ENCODE measurements around the gene NMRAL1.

NMRAL1 gene

DNA sequence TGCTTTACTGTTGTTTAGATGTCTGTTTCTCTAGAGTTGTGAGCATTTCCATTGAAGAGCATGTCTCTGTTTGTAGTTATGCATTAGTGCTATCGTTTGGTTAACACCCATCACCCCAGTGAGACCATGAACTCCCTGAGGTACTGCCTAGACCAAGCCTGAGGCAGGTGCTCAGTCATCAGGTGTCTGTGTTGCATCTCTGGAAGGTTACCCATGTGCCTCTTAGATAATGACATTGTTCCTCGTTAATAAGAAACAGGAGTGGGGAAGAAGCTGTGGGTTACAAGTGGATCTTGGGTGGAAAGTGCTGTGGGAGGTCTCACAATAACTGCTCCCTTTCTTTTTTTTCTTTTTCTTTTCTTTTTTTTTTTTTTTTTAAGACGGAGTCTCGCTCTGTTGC lies 30.4 kb downstream of the NMRAL1 start:
- POLR2A ChIA-PET: no interaction called here
- CTCF ChIA-PET: interaction anchor here (1.8 kb wide), 1 partner anchor 40 kb away, joined by 7 read pairs; no protein-coding TSS in a partner anchor
- H3K4me1 ChIP-seq (ENCODE audit: control insufficient read depth, insufficient read depth, low read length): no peaks in the 10 kb centered on the region
- H3K9me3 ChIP-seq (ENCODE audit: control insufficient read depth, insufficient read depth, low read depth, low read length): no peaks in the 10 kb centered on the region
- H3K4me3 ChIP-seq (ENCODE audit: low read depth, low read length): no peak overlapping the region
- TF ChIP-seq KLF17 (tag by site-specific recombination; IDR thresholded peaks at IDR 0.05) (no peak), ZNF660 (tag by site-specific recombination; IDR thresholded peaks at IDR 0.05) (no peak), ZNF2 (tag by site-specific recombination; IDR thresholded peaks at IDR 0.05) (no peak), ZNF302 (tag by site-specific recombination; IDR thresholded peaks at IDR 0.05; ENCODE audit: low read depth) (no peak), GLI2 (tag by site-specific recombination; IDR thresholded peaks at IDR 0.05; ENCODE audit: borderline replicate concordance, low read depth) (no peak), ZSCAN23 (tag by site-specific recombination; IDR thresholded peaks at IDR 0.05) (no peak)
- TF ChIP-seq, protein P1, sequence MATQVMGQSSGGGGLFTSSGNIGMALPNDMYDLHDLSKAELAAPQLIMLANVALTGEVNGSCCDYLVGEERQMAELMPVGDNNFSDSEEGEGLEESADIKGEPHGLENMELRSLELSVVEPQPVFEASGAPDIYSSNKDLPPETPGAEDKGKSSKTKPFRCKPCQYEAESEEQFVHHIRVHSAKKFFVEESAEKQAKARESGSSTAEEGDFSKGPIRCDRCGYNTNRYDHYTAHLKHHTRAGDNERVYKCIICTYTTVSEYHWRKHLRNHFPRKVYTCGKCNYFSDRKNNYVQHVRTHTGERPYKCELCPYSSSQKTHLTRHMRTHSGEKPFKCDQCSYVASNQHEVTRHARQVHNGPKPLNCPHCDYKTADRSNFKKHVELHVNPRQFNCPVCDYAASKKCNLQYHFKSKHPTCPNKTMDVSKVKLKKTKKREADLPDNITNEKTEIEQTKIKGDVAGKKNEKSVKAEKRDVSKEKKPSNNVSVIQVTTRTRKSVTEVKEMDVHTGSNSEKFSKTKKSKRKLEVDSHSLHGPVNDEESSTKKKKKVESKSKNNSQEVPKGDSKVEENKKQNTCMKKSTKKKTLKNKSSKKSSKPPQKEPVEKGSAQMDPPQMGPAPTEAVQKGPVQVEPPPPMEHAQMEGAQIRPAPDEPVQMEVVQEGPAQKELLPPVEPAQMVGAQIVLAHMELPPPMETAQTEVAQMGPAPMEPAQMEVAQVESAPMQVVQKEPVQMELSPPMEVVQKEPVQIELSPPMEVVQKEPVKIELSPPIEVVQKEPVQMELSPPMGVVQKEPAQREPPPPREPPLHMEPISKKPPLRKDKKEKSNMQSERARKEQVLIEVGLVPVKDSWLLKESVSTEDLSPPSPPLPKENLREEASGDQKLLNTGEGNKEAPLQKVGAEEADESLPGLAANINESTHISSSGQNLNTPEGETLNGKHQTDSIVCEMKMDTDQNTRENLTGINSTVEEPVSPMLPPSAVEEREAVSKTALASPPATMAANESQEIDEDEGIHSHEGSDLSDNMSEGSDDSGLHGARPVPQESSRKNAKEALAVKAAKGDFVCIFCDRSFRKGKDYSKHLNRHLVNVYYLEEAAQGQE (tag by site-specific recombination; IDR thresholded peaks at IDR 0.05): no peak
- H3K36me3 ChIP-seq (ENCODE audit: control insufficient read depth in 2 of 2, insufficient read depth in 1 of 2, low read length in 2 of 2): peaks cover 39 to 90% of the 10 kb centered on the region in 2 experiments; a peak in 2 of 3 replicates
- no peak overlapping the region for H3K27ac ChIP-seq (ENCODE audit: extremely low read depth, low read depth, low read length)

- no peaks in the 10 kb centered on the region for H3K9me3 ChIP-seq (ENCODE audit: control insufficient read depth, insufficient read depth, low read depth, low read length)
- ChIA-PET POLR2A (no interaction called here), CTCF (interaction anchor here (1.8 kb wide), 1 partner anchor 39 kb away, joined by 7 read pairs; no protein-coding TSS in a partner anchor)
- no peak overlapping the region for H3K4me3 ChIP-seq (ENCODE audit: low read depth, low read length)
- no peaks in the 10 kb centered on the region for H3K4me1 ChIP-seq (ENCODE audit: control insufficient read depth, insufficient read depth, low read length)
- H3K36me3 ChIP-seq (ENCODE audit: control insufficient read depth in 2 of 2, insufficient read depth in 1 of 2, low read length in 2 of 2): peaks cover 40 to 88% of the 10 kb centered on the region in 2 experiments
- TF ChIP-seq KLF10 (tag by site-specific recombination; IDR thresholded peaks at IDR 0.05) (no peak), ZEB2 (tag by site-specific recombination; IDR thresholded peaks at IDR 0.05) (no peak)
- TF ChIP-seq, protein P2, sequence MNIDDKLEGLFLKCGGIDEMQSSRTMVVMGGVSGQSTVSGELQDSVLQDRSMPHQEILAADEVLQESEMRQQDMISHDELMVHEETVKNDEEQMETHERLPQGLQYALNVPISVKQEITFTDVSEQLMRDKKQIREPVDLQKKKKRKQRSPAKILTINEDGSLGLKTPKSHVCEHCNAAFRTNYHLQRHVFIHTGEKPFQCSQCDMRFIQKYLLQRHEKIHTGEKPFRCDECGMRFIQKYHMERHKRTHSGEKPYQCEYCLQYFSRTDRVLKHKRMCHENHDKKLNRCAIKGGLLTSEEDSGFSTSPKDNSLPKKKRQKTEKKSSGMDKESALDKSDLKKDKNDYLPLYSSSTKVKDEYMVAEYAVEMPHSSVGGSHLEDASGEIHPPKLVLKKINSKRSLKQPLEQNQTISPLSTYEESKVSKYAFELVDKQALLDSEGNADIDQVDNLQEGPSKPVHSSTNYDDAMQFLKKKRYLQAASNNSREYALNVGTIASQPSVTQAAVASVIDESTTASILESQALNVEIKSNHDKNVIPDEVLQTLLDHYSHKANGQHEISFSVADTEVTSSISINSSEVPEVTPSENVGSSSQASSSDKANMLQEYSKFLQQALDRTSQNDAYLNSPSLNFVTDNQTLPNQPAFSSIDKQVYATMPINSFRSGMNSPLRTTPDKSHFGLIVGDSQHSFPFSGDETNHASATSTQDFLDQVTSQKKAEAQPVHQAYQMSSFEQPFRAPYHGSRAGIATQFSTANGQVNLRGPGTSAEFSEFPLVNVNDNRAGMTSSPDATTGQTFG (tag by site-specific recombination; IDR thresholded peaks at IDR 0.05; ENCODE audit: borderline replicate concordance): no peak
- H3K27ac ChIP-seq (ENCODE audit: extremely low read depth, low read depth, low read length): no peak overlapping the region
These were observed 31.2 kb downstream of the NMRAL1 start for GRCh38 chr16:4443271-4443670.

DNA sequence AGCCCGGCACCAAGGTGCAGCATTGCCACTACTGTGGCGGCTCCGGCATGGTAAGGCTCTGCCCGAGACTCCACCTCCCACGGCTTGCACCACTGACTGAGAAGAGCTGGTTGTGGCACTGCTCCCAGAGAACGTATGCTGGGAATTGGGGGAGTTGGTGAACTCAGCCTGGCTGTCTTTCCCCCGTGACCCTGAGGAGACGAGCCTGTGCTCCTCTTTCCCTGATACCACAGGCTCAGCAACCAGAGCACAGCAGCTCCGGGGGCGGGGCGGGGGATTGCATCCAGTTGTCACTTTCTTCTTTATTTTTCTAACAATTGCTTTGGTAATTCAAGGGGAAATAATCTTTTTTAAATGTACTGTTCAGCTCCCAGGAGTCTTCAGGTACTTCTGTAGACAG lies 32.1 kb downstream of the NMRAL1 start:
- no peaks in the 10 kb centered on the region for H3K4me1 ChIP-seq (ENCODE audit: control insufficient read depth, insufficient read depth, low read length)
- peaks cover 43 to 90% of the 10 kb centered on the region in 2 experiments for H3K36me3 ChIP-seq (ENCODE audit: control insufficient read depth in 2 of 2, insufficient read depth in 1 of 2, low read length in 2 of 2)
- H3K4me3 ChIP-seq (ENCODE audit: low read depth, low read length): no peak overlapping the region
- TF ChIP-seq ZFP41 (tag by site-specific recombination; IDR thresholded peaks at IDR 0.05; ENCODE audit: borderline replicate concordance) (no peak), ZFHX2 (tag by site-specific recombination; conservative IDR thresholded peaks at IDR 0.05) (no peak), ZNF596 (tag by site-specific recombination; IDR thresholded peaks at IDR 0.05) (no peak), BCL11B (tag by site-specific recombination; IDR thresholded peaks at IDR 0.05; ENCODE audit: low read depth) (no peak), ZNF548 (tag by site-specific recombination; IDR thresholded peaks at IDR 0.05) (no peak)
- TF ChIP-seq, protein P3, sequence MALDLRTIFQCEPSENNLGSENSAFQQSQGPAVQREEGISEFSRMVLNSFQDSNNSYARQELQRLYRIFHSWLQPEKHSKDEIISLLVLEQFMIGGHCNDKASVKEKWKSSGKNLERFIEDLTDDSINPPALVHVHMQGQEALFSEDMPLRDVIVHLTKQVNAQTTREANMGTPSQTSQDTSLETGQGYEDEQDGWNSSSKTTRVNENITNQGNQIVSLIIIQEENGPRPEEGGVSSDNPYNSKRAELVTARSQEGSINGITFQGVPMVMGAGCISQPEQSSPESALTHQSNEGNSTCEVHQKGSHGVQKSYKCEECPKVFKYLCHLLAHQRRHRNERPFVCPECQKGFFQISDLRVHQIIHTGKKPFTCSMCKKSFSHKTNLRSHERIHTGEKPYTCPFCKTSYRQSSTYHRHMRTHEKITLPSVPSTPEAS (tag by site-specific recombination; IDR thresholded peaks at IDR 0.05): no peak
- H3K9me3 ChIP-seq (ENCODE audit: control insufficient read depth, insufficient read depth, low read depth, low read length): no peaks in the 10 kb centered on the region
- ChIA-PET CTCF (interaction anchor here (1.8 kb wide), 1 partner anchor 38 kb away, joined by 7 read pairs; no protein-coding TSS in a partner anchor), POLR2A (no interaction called here)
- no peak overlapping the region for H3K27ac ChIP-seq (ENCODE audit: extremely low read depth, low read depth, low read length)

Data from HEK293 (cell line).